Thymus (tissue), 11 donors: ENCODE measurements around the gene HDAC4. TPM values are rescaled to one million over a fixed set of nuclear protein-coding genes. Genes with fewer than 3 reads are reported as not detected.

Source experiments
- DNase-seq, 9 donors: peaks; one replicate each; pipeline ENCODE4 v3.0.0-alpha.2; 2013; ENCODE audit warnings: low spot score in 9 of 9, low read depth in 6 of 9, missing footprints in 1 of 9
- H3K27ac ChIP-seq, 2 donors: one replicate each; pipeline ENCODE4 v1.5.1; 2013; ENCODE audit warnings: control low read depth in 1 of 2, low read depth in 1 of 2, low read length in 1 of 2, mild to moderate bottlenecking in 1 of 2, moderate library complexity in 1 of 2
- H3K27me3 ChIP-seq, 2 donors: one replicate each; pipeline ENCODE4 v1.5.1; 2013; ENCODE audit warnings: low read length in 1 of 2; ENCODE audit not compliant: control insufficient read depth in 2 of 2, insufficient read depth in 1 of 2
- H3K36me3 ChIP-seq, 2 donors: one replicate each; pipeline ENCODE4 v1.5.1; 2013; ENCODE audit warnings: low read length in 1 of 2, mild to moderate bottlenecking in 1 of 2, moderate library complexity in 1 of 2; ENCODE audit not compliant: control insufficient read depth in 2 of 2, insufficient read depth in 2 of 2
- H3K4me1 ChIP-seq, 2 donors: one replicate each; pipeline ENCODE4 v1.5.1; 2013; ENCODE audit warnings: low read length in 2 of 2; ENCODE audit not compliant: control insufficient read depth in 2 of 2, insufficient read depth in 2 of 2
- H3K4me3 ChIP-seq, 2 donors: one replicate each; pipeline ENCODE4 v1.5.1; 2013; ENCODE audit warnings: low read length in 2 of 2, control low read depth in 1 of 2, mild to moderate bottlenecking in 1 of 2
- H3K9me3 ChIP-seq, 2 donors: one replicate each; pipeline ENCODE4 v1.5.1; 2013; ENCODE audit warnings: low read length in 1 of 2, mild to moderate bottlenecking in 1 of 2; ENCODE audit not compliant: control insufficient read depth in 2 of 2, insufficient read depth in 1 of 2
- WGBS: extraction: QIAGEN DNeasy Blood & Tissue Kit; methylation state at CpG from one replicate; pipeline ENCODE4 v1.1.7; 2013; 5-methylcytosine and 5-hydroxymethylcytosine counted together
- polyA plus RNA-seq: library from polyadenylated mRNA; stranded (reverse); fragments of 200-250 nt; gene quantifications from one replicate; pipeline ENCODE4 v1.2.3, GENCODE V29; 2013
- total RNA-seq: library from RNA; stranded (reverse); fragments of 120-200 nt; gene quantifications from one replicate; pipeline ENCODE4 v1.2.4, GENCODE V29; 2013
- donor health status: healthy.

The HDAC4 gene
- total and polyA plus RNA-seq, 2 donors: 7.8 to 17.9 TPM

DNA sequence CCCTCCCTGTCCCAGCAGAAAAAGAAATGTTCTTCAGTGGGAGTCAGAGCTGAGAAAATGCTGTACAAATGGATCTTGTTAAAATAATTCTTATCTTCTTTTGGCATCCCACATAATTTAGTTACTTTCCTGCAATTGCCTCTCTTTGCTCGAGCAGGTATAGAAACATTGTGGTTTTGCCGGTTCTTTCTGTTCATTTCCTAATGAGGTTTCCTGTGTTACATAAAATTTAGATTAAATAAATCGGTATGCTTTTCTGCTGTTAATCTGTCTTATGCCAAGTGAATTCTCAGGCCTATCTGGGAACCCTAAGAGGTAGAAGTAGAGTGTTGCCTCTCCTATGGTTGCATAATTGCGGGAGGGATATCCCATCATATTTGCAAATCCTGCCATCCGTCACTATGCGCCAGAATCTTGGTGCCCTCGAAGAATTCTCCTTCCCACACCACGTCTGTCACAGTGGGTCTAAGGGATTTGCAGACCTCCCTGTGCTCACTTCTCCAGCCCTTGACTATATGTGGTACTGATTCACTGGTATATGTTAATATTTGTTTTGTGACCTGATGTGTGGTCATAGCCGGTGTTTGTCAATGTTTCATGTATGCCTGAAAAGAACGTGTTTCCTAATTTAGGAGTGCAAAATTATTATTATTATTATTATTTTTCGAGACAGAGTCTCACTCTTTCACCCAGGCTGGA is 12.2 kb upstream of the HDAC4 start:
- H3K9me3 ChIP-seq: peaks cover 2 to 20% of the 10 kb centered on the region in 2 donors
- DNase-seq: no peak
- no peak overlapping the region for H3K4me3 ChIP-seq
- H3K4me1 ChIP-seq: no peaks in the 10 kb centered on the region
- no peak overlapping the region for H3K27ac ChIP-seq
- WGBS: 52% methylated on average over 11 of the region's 11 CpGs
- no peaks in the 10 kb centered on the region for H3K36me3 ChIP-seq
- H3K27me3 ChIP-seq: no peaks in the 10 kb centered on the region

- no peaks in the 10 kb centered on the region for H3K36me3 ChIP-seq
- H3K9me3 ChIP-seq: peaks cover 2 to 20% of the 10 kb centered on the region in 2 donors
- H3K27ac ChIP-seq: no peak overlapping the region
- DNase-seq: no peak
- no peak overlapping the region for H3K4me3 ChIP-seq
- no peaks in the 10 kb centered on the region for H3K27me3 ChIP-seq
- WGBS: 95% methylated on average over 8 of the region's 8 CpGs
- H3K4me1 ChIP-seq: peaks cover 0 to 8% of the 10 kb centered on the region in 2 donors
Observed at GRCh38 chr2:239411549-239412319, 10.9 kb upstream of the HDAC4 start.

- Histone ChIP-seq H3K4me3 (no peak overlapping the region), H3K36me3 (no peaks in the 10 kb centered on the region), H3K27me3 (no peaks in the 10 kb centered on the region), H3K27ac (no peak overlapping the region), H3K4me1 (peaks cover 0 to 10% of the 10 kb centered on the region in 2 donors), H3K9me3 (peaks cover 2 to 20% of the 10 kb centered on the region in 2 donors)
- WGBS: 98% methylated on average over 5 of the region's 5 CpGs
- DNase-seq: no peak
Observed at GRCh38 chr2:239411117-239411516, 10.3 kb upstream of the HDAC4 start.

- 97% methylated on average over 6 of the region's 6 CpGs for WGBS
- no peak for DNase-seq
Observed at GRCh38 chr2:239409976-239410375, 9.2 kb upstream of the HDAC4 start.

DNA sequence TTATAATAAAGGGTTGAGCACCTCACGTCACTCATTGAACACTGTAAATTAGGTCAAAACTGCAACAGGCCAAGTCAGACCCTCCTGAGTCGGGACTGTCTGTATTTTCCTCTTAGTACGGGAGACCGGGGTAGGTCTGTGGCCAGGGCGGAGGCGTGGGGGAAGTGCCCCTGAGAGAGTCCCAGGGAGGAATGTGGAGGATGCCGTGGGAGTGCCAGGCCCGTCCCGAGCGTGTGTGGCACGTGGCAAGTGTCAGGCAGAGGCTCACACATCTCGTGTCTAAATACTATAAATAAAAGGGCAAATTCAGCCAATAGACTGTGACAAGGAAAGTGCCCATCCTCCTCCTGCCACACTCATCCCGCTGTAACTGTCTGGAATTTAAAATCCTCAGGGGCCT is 6.3 kb upstream of the HDAC4 start:
- Histone ChIP-seq H3K4me3 (no peak overlapping the region), H3K27ac (no peak overlapping the region), H3K27me3 (no peaks in the 10 kb centered on the region), H3K36me3 (no peaks in the 10 kb centered on the region), H3K9me3 (peaks cover 0 to 12% of the 10 kb centered on the region in 2 donors), H3K4me1 (peaks cover 0 to 18% of the 10 kb centered on the region in 2 donors)
- DNase-seq: no peak
- WGBS: 96% methylated on average over 13 of the region's 13 CpGs

More at GRCh38 chr2:239409976-239410375, 9.2 kb upstream of the HDAC4 start:
- Histone ChIP-seq H3K4me3 (no peak overlapping the region), H3K36me3 (no peaks in the 10 kb centered on the region), H3K9me3 (peaks cover 2 to 20% of the 10 kb centered on the region in 2 donors), H3K4me1 (peaks cover 0 to 10% of the 10 kb centered on the region in 2 donors), H3K27ac (no peak overlapping the region), H3K27me3 (no peaks in the 10 kb centered on the region)

DNA sequence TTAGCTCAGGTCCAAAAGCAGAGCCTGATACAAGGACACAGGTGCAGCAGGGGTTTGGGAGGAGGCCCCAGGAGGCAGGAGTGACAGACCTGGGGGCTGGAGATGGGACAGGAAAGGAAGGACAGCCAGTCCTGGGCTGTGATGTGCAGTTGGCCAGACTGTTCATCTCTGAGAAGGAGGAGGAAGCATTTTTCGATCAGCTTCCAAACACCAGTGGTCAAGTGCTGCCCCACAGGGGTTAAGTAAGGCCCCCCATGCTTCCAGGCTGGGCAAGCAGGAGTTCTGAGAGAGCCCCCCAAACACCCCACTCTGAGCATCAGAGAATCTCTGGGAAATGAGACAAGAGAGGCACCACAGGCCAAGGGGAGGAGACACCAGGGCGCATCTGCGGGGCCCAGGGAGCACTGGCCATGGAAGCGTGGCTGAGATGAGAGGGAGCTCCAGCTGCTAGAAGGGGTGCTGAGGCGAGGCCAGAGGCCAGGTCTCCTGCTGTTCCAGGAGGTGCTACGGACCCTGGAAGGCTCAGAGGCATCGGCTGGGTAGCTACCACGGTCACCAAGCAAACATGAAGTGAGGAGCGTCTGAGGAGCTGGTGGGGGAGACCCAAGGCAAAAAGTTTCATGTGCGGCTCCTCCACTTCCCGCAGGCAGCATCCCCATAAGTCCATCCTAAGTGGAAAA is 5.6 kb upstream of the HDAC4 start:
- no peak overlapping the region for H3K27ac ChIP-seq
- H3K36me3 ChIP-seq: no peaks in the 10 kb centered on the region
- 96% methylated on average over 11 of the region's 11 CpGs for WGBS
- H3K27me3 ChIP-seq: no peaks in the 10 kb centered on the region
- peaks cover 0 to 21% of the 10 kb centered on the region in 2 donors for H3K4me1 ChIP-seq
- DNase-seq: no peak
- H3K4me3 ChIP-seq: no peak overlapping the region
- H3K9me3 ChIP-seq: peaks cover 0 to 7% of the 10 kb centered on the region in 2 donors

DNA sequence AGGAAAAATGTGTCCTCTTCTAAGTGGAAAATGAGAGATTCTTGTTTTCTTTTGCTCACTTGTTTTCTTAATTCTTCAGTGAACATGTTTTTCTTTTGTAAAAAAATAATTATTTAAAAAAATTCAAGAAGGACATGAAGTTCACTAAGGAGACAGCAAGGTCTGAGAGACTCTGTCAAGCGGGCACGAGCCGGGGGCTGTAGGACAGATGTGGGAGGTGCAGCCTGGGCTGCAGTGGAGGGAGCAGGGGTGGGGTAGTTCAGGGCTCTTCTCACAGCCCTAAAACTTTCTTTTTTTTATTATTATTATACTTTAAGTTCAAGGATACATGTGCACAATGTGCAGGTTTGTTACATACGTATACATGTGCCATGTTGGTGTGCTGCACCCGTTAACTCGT is 4.3 kb upstream of the HDAC4 start:
- no peak overlapping the region for H3K27ac ChIP-seq
- no peaks in the 10 kb centered on the region for H3K36me3 ChIP-seq
- H3K27me3 ChIP-seq: no peaks in the 10 kb centered on the region
- no peak overlapping the region for H3K4me3 ChIP-seq
- H3K9me3 ChIP-seq: peaks cover 0 to 7% of the 10 kb centered on the region in 2 donors
- DNase-seq: no peak
- H3K4me1 ChIP-seq: peaks cover 0 to 21% of the 10 kb centered on the region in 2 donors
- WGBS: 97% methylated on average over 6 of the region's 6 CpGs

DNA sequence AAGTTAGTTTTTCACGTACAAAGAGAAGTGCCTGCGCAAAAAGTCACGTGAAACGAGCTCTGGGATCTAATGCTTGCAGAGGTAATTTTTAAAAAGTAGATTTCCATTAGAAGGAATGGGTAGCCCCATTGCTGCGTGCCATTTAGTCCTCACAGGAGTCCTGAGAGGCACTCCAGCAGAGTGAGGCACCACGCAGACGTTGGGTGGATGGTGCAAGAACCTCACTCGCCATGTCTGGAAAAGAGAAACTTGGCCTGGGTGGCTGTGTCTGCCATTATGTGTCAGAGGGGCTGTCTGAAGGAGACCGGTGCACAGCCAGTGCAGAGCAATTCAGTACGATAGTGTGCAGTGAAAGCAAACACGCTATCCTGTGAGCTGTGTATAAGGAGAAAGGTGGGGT is 1.8 kb upstream of the HDAC4 start:
- Histone ChIP-seq H3K9me3 (no peaks in the 10 kb centered on the region), H3K4me3 (peak overlapping the region in 1 of 2 donors; percentile 89), H3K27ac (no peak overlapping the region), H3K27me3 (no peaks in the 10 kb centered on the region), H3K4me1 (peaks cover 9 to 34% of the 10 kb centered on the region in 2 donors), H3K36me3 (peaks cover 0 to 3% of the 10 kb centered on the region in 2 donors)
- DNase-seq: no peak
- 98% methylated on average over 11 of the region's 11 CpGs for WGBS

DNA sequence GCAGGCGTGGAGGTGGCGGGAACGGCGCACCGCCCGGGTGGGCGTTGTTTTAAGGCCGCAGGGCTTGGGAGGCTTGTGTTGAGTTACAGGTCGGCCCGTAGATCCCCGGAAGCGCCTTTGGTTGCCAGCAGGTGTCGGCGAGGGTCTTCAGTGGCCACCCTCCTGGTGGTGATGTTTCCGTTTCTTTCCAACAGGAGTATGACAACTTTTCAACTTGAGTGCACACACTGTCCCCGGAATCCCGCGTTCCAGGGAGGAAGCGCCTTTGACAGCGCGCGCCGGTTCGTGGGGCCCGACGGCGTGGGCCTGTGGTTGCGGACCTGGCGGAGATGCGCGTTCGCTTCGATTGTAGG is 1.0 kb upstream of the HDAC4 start:
- Histone ChIP-seq H3K36me3 (peaks cover 0 to 5% of the 10 kb centered on the region in 2 donors), H3K9me3 (no peaks in the 10 kb centered on the region), H3K4me1 (peaks cover 15 to 38% of the 10 kb centered on the region in 2 donors), H3K27ac (peak overlapping the region; percentile 96 to 98), H3K4me3 (peak overlapping the region; percentile 63 to 89), H3K27me3 (no peaks in the 10 kb centered on the region)
- peak in 4 of 9 donors; percentile 57 to 77 (median 73) for DNase-seq
- under 1% methylated on average over 33 of the region's 33 CpGs for WGBS
